ENCODE measurements around the gene YRDC. TPM values are rescaled to one million over a fixed set of nuclear protein-coding genes. Genes with fewer than 3 reads are reported as not detected.

Gene YRDC
- total and polyA plus RNA-seq, 2 donors (not counting 3 experiments of a cell fraction or from before 2014, with no cell fraction given) = 19.2 to 20.5 TPM

GRCh38 chr1:37840711-37841110, 32.7 kb upstream of the YRDC start:
- no peak for FAIRE-seq
- POLR2A ChIA-PET = no interaction called here
- peaks cover 7 to 9% of the 10 kb centered on the region in 2 experiments for H3K36me3 ChIP-seq (ENCODE audit: control insufficient read depth in 2 of 2, extremely low read depth in 1 of 2, insufficient read depth in 2 of 2, low read length in 2 of 2)

More at GRCh38 chr1:37840711-37841110, 32.7 kb upstream of the YRDC start:
- Histone ChIP-seq H3K79me2 (ENCODE audit: control insufficient read depth, insufficient read depth, low read length) (peaks cover 18% of the 10 kb centered on the region), H2AFZ (ENCODE audit: low read depth, low read length) (no peak overlapping the region), H4K20me1 (replicated peaks; ENCODE audit: control insufficient read depth, extremely low read depth, insufficient read depth, low read length) (no peaks in the 10 kb centered on the region), H3K4me3 (replicated peaks in 1 of 3; ENCODE audit: insufficient read depth in 1 of 3, low read depth in 1 of 3, low read length in 3 of 3) (no peak overlapping the region), H3K27me3 (ENCODE audit: control insufficient read depth in 2 of 2, insufficient read depth in 2 of 2, low read length in 2 of 2) (no peaks in the 10 kb centered on the region), H3K4me1 (ENCODE audit: control insufficient read depth, extremely low read depth, insufficient read depth, low read length) (no peaks in the 10 kb centered on the region), H3K4me2 (ENCODE audit: insufficient read depth, low read length) (no peak overlapping the region), H3K9me3 (replicated peaks; ENCODE audit: control insufficient read depth, insufficient read depth, low read length) (no peaks in the 10 kb centered on the region), H3K9ac (replicated peaks; ENCODE audit: extremely low read depth, insufficient read depth, low read length) (no peak overlapping the region), H3K9me1 (replicated peaks; ENCODE audit: control insufficient read depth, extremely low read depth, insufficient read depth, low read length) (no peaks in the 10 kb centered on the region), H3K27ac (ENCODE audit: insufficient read depth, low read depth, low read length) (no peak overlapping the region)
- intact Hi-C loops (cut with micrococcal nuclease) = no loop called here
- CTCF ChIA-PET = interaction anchor here (2.1 kb wide), 1 partner anchor 19 kb away, joined by 9 read pairs; the partner anchor contains the start of gene MTF1
- no peak for DNase-seq (ENCODE audit: low read depth, low spot score)
- dilution Hi-C loops (cut with MboI; ENCODE audit: extremely low pct_ligation_motif_present, low sequenced_read_pairs) = no loop called here
- TF ChIP-seq MYC (IDR thresholded peaks at IDR 0.05; ENCODE audit: low read depth, low read length) = no peak
- TF ChIP-seq EZH2 (IDR thresholded peaks at IDR 0.05; ENCODE audit: borderline replicate concordance, low read depth, low read length, severe bottlenecking) = no peak
- TF ChIP-seq, protein P1, sequence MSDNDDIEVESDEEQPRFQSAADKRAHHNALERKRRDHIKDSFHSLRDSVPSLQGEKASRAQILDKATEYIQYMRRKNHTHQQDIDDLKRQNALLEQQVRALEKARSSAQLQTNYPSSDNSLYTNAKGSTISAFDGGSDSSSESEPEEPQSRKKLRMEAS (IDR thresholded peaks at IDR 0.05; ENCODE audit: insufficient read depth, insufficient read length) = no peak
- no peak for TF ChIP-seq JUN (IDR thresholded peaks at IDR 0.05; ENCODE audit: borderline replicate concordance, insufficient read depth, insufficient read length, low read depth)
- TF ChIP-seq POLR2AphosphoS5 (IDR thresholded peaks at IDR 0.05; ENCODE audit: insufficient read depth, low read depth, low read length) = no peak
- no peak for TF ChIP-seq GATA2 (IDR thresholded peaks at IDR 0.05; ENCODE audit: insufficient read depth, insufficient read length, low read depth, low read length)
- no peak for TF ChIP-seq CTCF (IDR thresholded peaks at IDR 0.05; ENCODE audit: extremely low read depth in 1 of 2, insufficient read depth in 1 of 2, low read depth in 1 of 2, low read length in 2 of 2)
- TF ChIP-seq FOS (IDR thresholded peaks at IDR 0.05; ENCODE audit: borderline replicate concordance, insufficient read depth, low read length) = no peak
- no peak for TF ChIP-seq POLR2A (IDR thresholded peaks at IDR 0.05; ENCODE audit: low read depth, low read length)
- no TSS peak for BruUV-seq (replicated peaks)

All from endothelial cell of umbilical vein (primary cell).